ENCODE results near the gene CRB2. TPM values are rescaled to one million over a fixed set of nuclear protein-coding genes. Genes with fewer than 3 reads are reported as not detected.

CRB2 gene
- total RNA-seq, 1 experiment from 2014 or later = 3.6 TPM

DNA sequence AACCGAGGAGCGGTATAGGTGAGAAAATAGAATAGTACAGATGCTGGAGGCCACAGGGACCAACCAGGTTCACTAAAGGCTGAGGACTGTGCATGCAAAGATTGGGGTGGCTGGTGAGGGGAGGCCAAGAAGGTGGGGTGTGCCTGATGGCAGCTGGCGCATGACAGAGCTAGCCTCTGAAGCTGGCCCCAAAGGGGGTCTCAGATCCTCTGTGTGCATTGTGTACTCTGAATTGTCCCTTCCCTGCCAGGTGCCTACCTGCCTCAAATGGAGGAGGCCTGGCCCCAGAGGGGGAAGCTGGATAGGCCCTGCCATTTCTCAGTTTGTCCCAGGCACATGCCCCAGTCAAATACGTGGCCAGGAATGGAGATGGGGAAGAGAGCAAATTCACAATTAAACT, 63.1 kb downstream of the CRB2 start:
- H3K56ac ChIP-seq (ENCODE audit: insufficient read length, low read depth, low read length) = no peak overlapping the region
- Mint-ChIP-seq H3K9me3 (no peaks in the 10 kb centered on the region), H3K27me3 (ENCODE audit: low read depth) (no peaks in the 10 kb centered on the region; the same call in 1 of the 2 replicates), H3K36me3 (ENCODE audit: insufficient read depth in 1 of 3, low read depth in 3 of 3) (peaks cover 0 to 6% (median 0%) of the 10 kb centered on the region in 3 experiments; a peak in 2 of 7 replicates), H3K4me1 (peaks cover 46 to 63% of the 10 kb centered on the region in 2 experiments), H3K4me3 (no peak overlapping the region), H3K27ac (peak overlapping the region in 2 of 3 experiments; percentile 13 to 50; a peak in 3 of 7 replicates)
- no peak overlapping the region for H3T11ph ChIP-seq (ENCODE audit: low read length)
- H3K23ac ChIP-seq (ENCODE audit: insufficient read length, low read depth, low read length) = no peak overlapping the region
- no peak overlapping the region for H3K9ac ChIP-seq (ENCODE audit: extremely low read depth, insufficient read length, low read length)
- H4K5ac ChIP-seq (ENCODE audit: insufficient read length, low read depth, low read length) = no peak overlapping the region
- no CpG with 5 or more reads among the region's 4 CpGs for WGBS (ENCODE audit: extremely low coverage, insufficient read length, low lambda C conversion rate)
- no peak overlapping the region for H3K27ac ChIP-seq (ENCODE audit: insufficient read length, low read depth, low read length)
- H2AK5ac ChIP-seq (ENCODE audit: insufficient read length, low read length) = no peak overlapping the region
- H3K4me1 ChIP-seq (ENCODE audit: insufficient read depth, low read length) = peaks cover 6% of the 10 kb centered on the region; the same call in 1 of the 2 replicates
- no peak overlapping the region for H2BK5ac ChIP-seq (ENCODE audit: insufficient read length, low read length)
- H3K79me1 ChIP-seq (ENCODE audit: insufficient read depth, low read depth, low read length, poor library complexity, severe bottlenecking) = no peaks in the 10 kb centered on the region
- H2BK15ac ChIP-seq (ENCODE audit: low read depth, low read length) = no peak overlapping the region
- no peaks in the 10 kb centered on the region for H3K9me3 ChIP-seq (ENCODE audit: control insufficient read depth, low read depth, low read length)
- no peaks in the 10 kb centered on the region for H3K79me2 ChIP-seq (ENCODE audit: insufficient read depth, low read length)
- no peak overlapping the region for H2AFZ ChIP-seq (ENCODE audit: low read length)
- TF ChIP-seq, protein P1, sequence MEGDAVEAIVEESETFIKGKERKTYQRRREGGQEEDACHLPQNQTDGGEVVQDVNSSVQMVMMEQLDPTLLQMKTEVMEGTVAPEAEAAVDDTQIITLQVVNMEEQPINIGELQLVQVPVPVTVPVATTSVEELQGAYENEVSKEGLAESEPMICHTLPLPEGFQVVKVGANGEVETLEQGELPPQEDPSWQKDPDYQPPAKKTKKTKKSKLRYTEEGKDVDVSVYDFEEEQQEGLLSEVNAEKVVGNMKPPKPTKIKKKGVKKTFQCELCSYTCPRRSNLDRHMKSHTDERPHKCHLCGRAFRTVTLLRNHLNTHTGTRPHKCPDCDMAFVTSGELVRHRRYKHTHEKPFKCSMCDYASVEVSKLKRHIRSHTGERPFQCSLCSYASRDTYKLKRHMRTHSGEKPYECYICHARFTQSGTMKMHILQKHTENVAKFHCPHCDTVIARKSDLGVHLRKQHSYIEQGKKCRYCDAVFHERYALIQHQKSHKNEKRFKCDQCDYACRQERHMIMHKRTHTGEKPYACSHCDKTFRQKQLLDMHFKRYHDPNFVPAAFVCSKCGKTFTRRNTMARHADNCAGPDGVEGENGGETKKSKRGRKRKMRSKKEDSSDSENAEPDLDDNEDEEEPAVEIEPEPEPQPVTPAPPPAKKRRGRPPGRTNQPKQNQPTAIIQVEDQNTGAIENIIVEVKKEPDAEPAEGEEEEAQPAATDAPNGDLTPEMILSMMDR (conservative IDR thresholded peaks at IDR 0.05) = no peak
- no peaks in the 10 kb centered on the region for H3K23me2 ChIP-seq (ENCODE audit: insufficient read length, low read depth, low read length, poor library complexity, severe bottlenecking)
- H3K14ac ChIP-seq (ENCODE audit: insufficient read depth, low read length) = no peak overlapping the region
- no peak overlapping the region for H4K91ac ChIP-seq (ENCODE audit: insufficient read length, low read depth, low read length)
- no peaks in the 10 kb centered on the region for H4K20me1 ChIP-seq (ENCODE audit: control insufficient read depth, insufficient read depth, insufficient read length)
- H2BK12ac ChIP-seq (ENCODE audit: insufficient read length, low read depth, low read length) = no peak overlapping the region
- no peak overlapping the region for H3K4me2 ChIP-seq (ENCODE audit: insufficient read depth, insufficient read length, low read length)
- no peak overlapping the region for H3K18ac ChIP-seq (ENCODE audit: insufficient read length, low read depth, low read length)
- no peak overlapping the region for H2BK20ac ChIP-seq (ENCODE audit: low read depth, low read length, poor library complexity, severe bottlenecking)
- H2BK120ac ChIP-seq (ENCODE audit: low read depth, low read length, poor library complexity, severe bottlenecking) = no peak overlapping the region
- no peaks in the 10 kb centered on the region for H3K27me3 ChIP-seq (ENCODE audit: insufficient read depth, low read length)
- no peak overlapping the region for H4K8ac ChIP-seq (replicated peaks; ENCODE audit: insufficient read length, low read depth, low read length)
- H3K4ac ChIP-seq (ENCODE audit: low read depth, low read length) = no peak overlapping the region
- DNase-seq = no peak

All from H9 (cell line).